HG02678 (cell line): ENCODE results near the gene SCAMP2.

Experiments used
- ATAC-seq: cut with Tn5 transposase; IDR thresholded peaks from one replicate; pipeline ENCODE4 v1.9.1; 2021; ENCODE audit warnings: mild to moderate bottlenecking, moderate library complexity; ENCODE audit not compliant: unreplicated experiment

Gene SCAMP2

GRCh38 chr15:74839526-74840395 is 33.4 kb downstream of the SCAMP2 start:
- no peak for ATAC-seq

- ATAC-seq = no peak
These were observed 34.2 kb downstream of the SCAMP2 start for GRCh38 chr15:74838746-74839525.

DNA sequence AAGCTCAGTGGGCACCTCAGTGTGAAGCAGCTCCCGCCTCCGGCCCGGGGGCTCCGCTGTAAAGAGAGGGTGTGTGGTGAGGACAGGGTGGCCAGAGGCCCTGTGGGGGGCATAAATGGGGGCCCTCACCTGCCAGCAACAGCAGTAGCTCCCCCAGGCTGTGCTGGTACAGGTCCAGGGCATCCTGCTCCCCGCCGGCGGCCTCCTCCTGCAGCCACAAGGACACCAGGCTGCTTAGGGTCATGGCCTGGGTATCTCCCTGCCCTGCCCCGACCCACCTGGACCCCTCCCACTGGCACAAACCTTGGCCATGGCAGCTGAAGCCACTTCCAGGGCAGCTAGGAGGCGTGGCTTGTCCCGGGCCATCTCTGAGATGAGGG is 35.0 kb downstream of the SCAMP2 start:
- ATAC-seq = no peak

- no peak for ATAC-seq
These were observed 35.6 kb downstream of the SCAMP2 start for GRCh38 chr15:74837482-74838136.

- ATAC-seq = no peak
These were observed 36.3 kb downstream of the SCAMP2 start for GRCh38 chr15:74836846-74837245.

DNA sequence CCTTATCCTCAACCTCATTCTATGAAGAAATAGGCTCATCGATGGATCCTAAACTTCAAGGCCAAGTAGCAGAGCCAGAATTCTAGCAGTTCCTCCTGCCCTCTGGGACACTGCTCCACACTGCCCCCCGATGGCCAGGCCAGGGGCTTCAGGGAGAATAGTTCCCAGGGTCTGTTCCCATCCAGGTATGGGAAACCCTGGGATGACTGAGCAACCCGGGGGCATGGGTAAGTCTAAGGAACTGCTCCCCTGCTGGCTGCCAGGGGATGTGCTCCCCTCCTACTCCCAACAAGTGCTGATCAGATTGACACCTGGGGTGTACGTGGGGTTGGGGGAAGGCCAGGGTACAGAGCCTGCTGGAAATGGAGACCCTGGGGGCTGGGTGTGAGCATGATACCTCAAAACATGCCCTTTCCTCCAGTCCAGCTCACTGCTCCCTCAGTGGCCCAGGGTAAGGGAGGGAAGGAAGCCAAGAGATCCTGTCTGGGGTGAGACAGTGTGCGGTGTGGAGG is 37.8 kb downstream of the SCAMP2 start:
- ATAC-seq = no peak

DNA sequence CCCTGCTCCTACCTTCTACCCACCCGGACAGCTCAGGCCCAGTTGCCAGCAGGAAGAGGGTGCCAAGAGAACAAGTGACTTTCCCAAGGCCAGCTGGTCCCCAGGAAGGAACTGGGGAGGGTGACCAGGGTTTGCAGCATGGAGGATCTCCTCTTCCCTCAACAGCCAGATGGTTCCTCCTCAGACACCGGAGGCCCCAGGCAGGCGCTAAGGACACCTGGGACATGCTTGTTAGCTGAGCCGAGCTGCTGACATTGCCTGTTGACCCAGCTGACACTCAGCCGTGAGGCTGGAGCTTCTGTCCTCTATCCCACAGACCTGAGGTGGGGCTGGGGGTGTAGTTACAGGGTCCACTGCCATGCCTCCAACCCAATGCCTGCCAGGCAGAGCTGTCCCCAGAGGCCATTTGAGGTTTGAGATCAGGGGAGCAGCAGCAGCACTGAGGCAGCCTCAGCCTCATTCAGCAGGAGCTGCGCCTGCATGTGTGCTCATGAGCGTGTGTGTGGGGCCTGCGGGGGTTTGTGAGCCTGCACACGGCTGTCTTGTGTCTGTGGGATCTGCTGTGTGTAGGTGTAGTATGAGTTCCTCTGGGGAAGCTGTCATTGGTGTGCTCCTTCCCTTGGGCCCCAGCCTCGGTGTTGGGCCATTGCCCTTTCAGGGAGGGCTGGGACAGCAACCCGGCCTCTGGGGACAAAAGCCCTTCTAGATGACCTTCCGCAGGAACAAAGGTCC is 39.6 kb downstream of the SCAMP2 start:
- ATAC-seq = no peak

GRCh38 chr15:74832826-74833225 is 40.3 kb downstream of the SCAMP2 start:
- ATAC-seq = no peak

GRCh38 chr15:74831813-74832495 is 41.2 kb downstream of the SCAMP2 start:
- no peak for ATAC-seq

DNA sequence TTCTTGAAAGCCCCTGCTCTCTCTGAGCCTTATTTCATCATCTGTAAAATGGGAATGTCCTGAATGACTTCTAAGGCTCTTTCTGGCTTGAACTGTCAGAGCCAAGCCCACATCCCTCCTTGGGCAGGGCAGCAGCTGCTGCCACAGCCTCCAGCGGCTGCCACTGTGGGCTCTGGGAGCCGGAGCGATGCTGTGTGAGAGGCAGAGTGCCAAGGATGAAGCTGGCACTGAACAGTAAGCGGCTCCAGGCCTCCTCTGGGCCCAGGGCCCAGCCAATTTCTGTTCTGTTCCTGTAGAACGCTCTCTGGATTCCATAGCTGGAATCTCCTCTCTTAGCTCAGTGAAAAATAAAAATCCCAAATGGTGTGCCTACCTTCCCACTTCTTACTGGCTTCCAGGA is 42.3 kb downstream of the SCAMP2 start:
- ATAC-seq = no peak

GRCh38 chr15:74829991-74830390 is 43.2 kb downstream of the SCAMP2 start:
- ATAC-seq = no peak

- no peak for ATAC-seq
These were observed 43.7 kb downstream of the SCAMP2 start for GRCh38 chr15:74829486-74829885.

DNA sequence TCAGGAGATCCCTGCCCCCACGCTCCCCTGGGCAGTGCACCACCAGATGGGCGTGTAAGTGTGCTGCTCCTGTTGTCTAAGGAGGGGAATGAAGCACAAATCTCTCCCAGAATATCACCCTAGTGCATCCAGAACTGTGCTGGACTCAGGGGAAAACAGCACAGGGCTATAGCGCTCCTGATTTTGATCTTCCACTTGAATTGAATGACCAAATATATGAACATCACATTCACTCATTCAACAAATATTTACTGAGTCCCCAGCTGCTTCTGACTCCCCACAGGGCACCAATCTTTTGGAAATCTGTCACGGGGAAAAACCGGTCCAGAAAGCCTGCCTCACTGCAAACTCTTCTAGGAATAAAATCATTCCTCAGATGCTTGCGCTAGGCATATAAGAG is 44.3 kb downstream of the SCAMP2 start:
- no peak for ATAC-seq

DNA sequence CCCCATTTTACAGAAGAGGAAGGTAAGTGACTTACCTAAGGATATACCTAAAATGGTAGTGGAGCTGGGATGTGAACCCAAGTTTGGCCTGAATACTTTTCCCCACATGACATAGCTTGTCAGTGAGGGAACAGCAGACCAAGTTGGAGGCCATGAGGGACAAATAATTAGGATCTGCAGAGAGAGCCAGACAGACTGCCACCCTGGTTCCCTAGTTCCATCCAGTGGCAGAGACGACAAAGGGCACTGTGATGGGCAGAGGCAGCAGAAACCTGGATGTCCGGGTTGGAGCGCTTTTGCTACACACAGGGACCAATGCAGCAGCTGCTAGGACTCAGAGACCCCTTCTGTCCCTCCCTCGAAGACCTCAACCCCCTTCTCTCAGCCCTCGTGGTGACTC is 45.6 kb downstream of the SCAMP2 start:
- ATAC-seq = no peak

- ATAC-seq = no peak
These were observed 46.2 kb downstream of the SCAMP2 start for GRCh38 chr15:74826921-74827320.

- ATAC-seq = no peak
These were observed 46.8 kb downstream of the SCAMP2 start, which contains the start of gene CPLX3 for GRCh38 chr15:74826364-74826819. Gene CPLX3, plus strand, starts transcription at chr15:74826627. Its CDS starts 77 bp downstream, at chr15:74826704.

DNA sequence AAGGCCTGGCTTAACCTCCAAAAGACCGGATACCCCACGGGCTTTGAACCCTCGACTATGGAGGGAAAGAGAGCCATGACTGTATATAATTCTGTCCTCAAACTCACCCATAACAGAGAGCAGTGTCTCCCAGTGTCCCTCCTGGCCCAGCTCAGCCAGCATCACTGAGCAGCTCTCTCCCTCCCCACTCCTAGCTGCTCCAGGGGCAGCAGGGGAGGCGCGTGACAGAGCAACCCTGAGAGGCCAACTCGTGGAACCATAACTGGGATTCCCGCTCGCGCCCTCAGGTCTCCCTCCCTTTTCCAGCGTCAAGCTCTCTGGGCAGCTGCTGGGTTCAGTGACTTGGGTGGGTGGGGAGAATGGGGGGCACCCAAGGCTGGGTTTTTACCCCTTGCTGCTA is 47.3 kb downstream of the SCAMP2 start:
- ATAC-seq = no peak

DNA sequence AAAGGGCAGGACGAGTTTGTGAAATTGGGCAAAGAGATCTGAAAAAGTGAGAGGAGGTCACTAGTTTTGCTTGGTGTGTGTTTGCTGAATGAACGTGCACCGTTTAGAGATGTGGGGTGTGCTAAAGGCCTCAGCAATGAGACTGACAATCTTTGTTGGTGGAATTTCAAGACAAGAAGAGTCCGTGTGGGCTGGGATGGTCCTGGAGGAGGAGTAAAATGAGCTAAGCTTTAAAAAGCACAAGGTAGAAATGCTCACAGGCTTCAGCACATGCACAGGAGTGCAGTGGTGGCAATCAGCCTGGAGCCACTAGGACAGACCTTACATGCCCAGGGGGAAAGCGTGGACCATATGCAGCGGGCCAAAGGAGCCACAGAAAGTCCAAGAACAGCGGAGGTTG is 48.2 kb downstream of the SCAMP2 start:
- no peak for ATAC-seq

GRCh38 chr15:74823324-74823723 is 49.8 kb downstream of the SCAMP2 start:
- ATAC-seq = no peak

DNA sequence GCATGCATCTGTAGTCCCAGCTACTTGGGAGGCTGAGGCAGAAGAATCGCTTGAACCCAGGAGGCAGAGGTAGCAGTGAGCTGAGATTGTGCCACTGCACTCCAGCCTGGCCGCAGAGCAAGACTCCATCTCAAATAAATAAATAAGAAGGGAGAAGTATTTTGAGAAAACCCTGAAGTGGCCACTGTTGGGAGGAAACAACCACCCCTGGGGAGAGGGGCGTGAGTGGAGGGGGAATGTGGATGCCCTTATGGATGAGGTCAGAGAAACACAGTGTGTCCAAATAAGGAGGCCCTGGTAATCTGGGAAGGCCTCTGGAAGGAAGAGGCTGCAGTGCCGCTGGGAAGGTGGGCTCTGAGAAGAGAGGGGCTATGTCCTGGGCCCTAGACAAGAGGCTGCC is 50.9 kb downstream of the SCAMP2 start:
- no peak for ATAC-seq
